Left ventricle myocardium inferior (tissue), 1 donor: Measurements from ENCODE around the gene FTSJ3. TPM values are rescaled to one million over a fixed set of nuclear protein-coding genes. Genes with fewer than 3 reads are reported as not detected.

Experiments used
- DNase-seq: peaks from one replicate; pipeline ENCODE4 v3.0.0-alpha.2; 2020
- H3K27ac ChIP-seq: fragments of 200-600 bp; replicated peaks from 2 replicates; pipeline ENCODE4 v1.8.0; 2021
- H3K27me3 ChIP-seq: fragments of 200-600 bp; 2 replicates; pipeline ENCODE4 v1.8.0; 2021; ENCODE audit warnings: low read depth
- H3K36me3 ChIP-seq: fragments of 200-600 bp; 2 replicates; pipeline ENCODE4 v1.8.0; 2021
- H3K4me1 ChIP-seq: fragments of 200-600 bp; 2 replicates; pipeline ENCODE4 v1.8.0; 2021
- H3K4me3 ChIP-seq: fragments of 200-600 bp; 2 replicates; pipeline ENCODE4 v1.8.0; 2021; ENCODE audit warnings: mild to moderate bottlenecking, moderate library complexity
- H3K9me3 ChIP-seq: fragments of 200-600 bp; replicated peaks from 2 replicates; pipeline ENCODE4 v1.8.0; 2021
- intact Hi-C: fragments of 100-400 bp; cut with micrococcal nuclease; formaldehyde crosslinking; loops from one replicate; pipeline ENCODE4 v1.11.0; 2022
- total RNA-seq: library from RNA; stranded (reverse); fragmentation: NEBNext Ultra II Directional; extraction: Animal tissue kit (Norgen Biotek cat#: 25700); gene quantifications from one replicate; pipeline ENCODE4 v1.2.1, GENCODE V29; 2021
- TF ChIP-seq, protein P1 (sequence below): fragments of 200-600 bp; IDR thresholded peaks from 2 replicates; pipeline ENCODE4 v1.8.0; 2021; ENCODE audit warnings: antibody characterized with exemption, mild to moderate bottlenecking, borderline replicate concordance
- donor health status: DM: no; HTN: yes; CAD: no; lungs with severe emphysema.

FTSJ3 gene
- total RNA-seq, 1 donor from 2014 or later, result 36.7 TPM

DNA sequence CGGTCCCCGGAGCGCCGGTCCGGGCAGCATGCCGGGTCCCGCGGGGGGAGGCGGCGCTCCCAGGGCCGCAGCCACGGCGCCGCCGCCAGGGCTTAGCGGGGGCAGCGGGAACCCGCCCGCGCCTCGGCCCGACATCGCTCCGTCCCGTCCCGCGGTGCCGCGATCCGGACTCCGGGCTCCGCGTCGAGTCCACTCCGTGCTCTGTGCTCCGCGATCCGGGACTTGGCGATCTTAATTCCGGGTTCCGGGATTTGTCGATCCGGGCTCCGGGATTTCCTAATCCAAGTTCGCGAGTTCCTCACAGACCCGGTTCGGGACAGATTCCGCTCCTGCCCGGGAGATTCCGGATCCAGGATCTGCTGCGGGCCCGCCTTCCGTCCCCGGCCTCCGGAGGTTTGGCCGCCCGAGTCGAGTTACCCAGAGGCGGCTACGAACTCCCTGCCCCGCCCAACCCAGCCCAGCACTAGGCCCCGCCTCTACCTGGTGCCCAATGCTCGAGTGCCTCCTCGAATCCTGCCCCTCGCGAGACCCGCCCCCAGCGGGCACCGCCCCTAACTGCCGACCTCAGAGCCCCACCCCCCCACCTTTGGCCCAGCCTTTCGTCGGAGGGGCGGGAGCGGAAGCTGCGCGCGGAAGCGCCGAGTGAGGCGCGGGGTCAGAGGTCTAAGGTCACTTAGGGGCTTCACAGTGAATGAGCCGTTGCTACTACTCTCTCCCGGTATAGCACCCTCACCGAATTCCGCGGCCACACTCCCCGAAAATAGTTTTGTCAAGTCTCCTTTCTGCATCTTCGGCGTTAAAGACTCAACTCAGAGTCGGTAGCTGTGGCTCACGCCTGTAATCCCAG, 15.3 kb upstream of the FTSJ3 start, which contains the start of gene SMARCD2:
TSS of gene SMARCD2 (minus strand) at position 146 of the 847 bp plus-strand sequence. CDS start at position 135, 11 bp downstream.
- H3K4me1 ChIP-seq, result peaks cover 58% of the 10 kb centered on the region
- intact Hi-C loops, result no loop called here
- TF ChIP-seq, protein P1, sequence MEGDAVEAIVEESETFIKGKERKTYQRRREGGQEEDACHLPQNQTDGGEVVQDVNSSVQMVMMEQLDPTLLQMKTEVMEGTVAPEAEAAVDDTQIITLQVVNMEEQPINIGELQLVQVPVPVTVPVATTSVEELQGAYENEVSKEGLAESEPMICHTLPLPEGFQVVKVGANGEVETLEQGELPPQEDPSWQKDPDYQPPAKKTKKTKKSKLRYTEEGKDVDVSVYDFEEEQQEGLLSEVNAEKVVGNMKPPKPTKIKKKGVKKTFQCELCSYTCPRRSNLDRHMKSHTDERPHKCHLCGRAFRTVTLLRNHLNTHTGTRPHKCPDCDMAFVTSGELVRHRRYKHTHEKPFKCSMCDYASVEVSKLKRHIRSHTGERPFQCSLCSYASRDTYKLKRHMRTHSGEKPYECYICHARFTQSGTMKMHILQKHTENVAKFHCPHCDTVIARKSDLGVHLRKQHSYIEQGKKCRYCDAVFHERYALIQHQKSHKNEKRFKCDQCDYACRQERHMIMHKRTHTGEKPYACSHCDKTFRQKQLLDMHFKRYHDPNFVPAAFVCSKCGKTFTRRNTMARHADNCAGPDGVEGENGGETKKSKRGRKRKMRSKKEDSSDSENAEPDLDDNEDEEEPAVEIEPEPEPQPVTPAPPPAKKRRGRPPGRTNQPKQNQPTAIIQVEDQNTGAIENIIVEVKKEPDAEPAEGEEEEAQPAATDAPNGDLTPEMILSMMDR, result no peak
- no peaks in the 10 kb centered on the region for H3K9me3 ChIP-seq
- peak within 1 kb of the TSS; percentile 98 for H3K27ac ChIP-seq
- no peaks in the 10 kb centered on the region for H3K36me3 ChIP-seq
- H3K4me3 ChIP-seq, result peak within 1 kb of the TSS; percentile 97
- DNase-seq, result peak; percentile 99
- no peaks in the 10 kb centered on the region for H3K27me3 ChIP-seq

DNA sequence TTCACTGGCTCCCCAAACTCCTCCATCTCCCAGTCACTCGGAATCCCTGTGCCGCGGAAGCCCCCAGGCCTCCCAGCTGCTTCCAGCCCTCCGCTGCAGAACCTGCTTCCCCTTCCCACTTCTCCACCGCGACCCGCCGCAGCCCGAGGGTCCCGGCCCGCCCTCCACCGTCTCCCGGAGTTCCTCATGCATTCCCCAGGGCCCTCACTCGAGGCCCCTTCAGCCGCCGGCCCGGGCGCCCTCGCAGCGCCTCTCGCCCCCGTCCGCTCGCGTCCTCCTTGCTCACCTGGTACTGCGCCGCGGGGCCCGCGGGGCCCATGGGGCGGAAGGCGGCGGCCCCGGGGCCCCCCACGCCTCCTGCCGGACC, 14.7 kb upstream of the FTSJ3 start:
- DNase-seq, result peak; percentile 42
- Histone ChIP-seq H3K27ac (peak overlapping the region; percentile 98), H3K36me3 (peaks cover 2% of the 10 kb centered on the region), H3K9me3 (no peaks in the 10 kb centered on the region), H3K4me1 (peaks cover 64% of the 10 kb centered on the region), H3K4me3 (peak overlapping the region; percentile 97), H3K27me3 (no peaks in the 10 kb centered on the region)
- intact Hi-C loops, result no loop called here
- TF ChIP-seq, protein P1, result no peak

DNA sequence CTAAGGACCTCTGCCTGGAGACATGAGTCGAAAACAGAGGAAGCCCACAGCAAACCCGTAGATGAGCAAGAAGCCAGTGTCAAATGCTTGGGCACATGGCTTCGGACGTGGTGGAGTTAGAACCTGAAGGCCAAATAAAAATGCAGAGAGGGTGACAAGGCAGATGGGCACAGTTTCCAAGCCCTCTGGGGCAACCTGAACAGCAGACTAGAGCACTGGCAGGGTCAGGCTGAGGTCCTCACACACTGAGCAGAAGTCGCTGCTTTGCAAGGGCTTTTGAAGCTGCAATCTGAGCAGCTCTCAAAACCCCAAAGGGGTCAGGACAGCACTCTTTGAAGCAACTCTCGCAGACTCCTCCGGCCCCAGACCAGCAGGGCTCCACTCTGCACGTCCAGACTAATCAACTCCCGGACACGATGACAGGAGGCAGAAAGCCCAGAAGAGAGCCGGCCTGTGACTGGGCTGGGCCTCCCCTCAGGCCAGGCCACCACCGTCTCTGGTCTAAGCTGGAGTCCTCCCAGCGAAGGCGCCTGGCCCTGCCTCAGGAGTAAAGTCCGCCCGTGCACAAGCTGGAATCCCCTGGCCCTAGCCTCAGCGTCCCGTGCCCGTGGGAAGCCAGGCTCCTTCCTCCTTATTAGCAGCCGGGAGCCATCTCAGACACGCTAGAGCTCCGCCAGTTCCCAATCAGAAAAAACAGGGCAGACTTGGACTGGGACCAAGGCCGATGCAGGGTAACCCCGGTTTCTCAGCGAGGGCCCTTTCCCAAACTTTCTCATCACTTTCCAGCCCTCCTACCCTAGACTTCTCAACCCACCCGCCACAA, 14.1 kb upstream of the FTSJ3 start:
- intact Hi-C loops, result no loop called here
- TF ChIP-seq, protein P1, result no peak
- Histone ChIP-seq H3K4me1 (peaks cover 70% of the 10 kb centered on the region), H3K4me3 (peak overlapping the region; percentile 97), H3K36me3 (peaks cover 8% of the 10 kb centered on the region), H3K9me3 (no peaks in the 10 kb centered on the region), H3K27ac (peak overlapping the region; percentile 98), H3K27me3 (no peaks in the 10 kb centered on the region)
- DNase-seq, result peak; percentile 79

DNA sequence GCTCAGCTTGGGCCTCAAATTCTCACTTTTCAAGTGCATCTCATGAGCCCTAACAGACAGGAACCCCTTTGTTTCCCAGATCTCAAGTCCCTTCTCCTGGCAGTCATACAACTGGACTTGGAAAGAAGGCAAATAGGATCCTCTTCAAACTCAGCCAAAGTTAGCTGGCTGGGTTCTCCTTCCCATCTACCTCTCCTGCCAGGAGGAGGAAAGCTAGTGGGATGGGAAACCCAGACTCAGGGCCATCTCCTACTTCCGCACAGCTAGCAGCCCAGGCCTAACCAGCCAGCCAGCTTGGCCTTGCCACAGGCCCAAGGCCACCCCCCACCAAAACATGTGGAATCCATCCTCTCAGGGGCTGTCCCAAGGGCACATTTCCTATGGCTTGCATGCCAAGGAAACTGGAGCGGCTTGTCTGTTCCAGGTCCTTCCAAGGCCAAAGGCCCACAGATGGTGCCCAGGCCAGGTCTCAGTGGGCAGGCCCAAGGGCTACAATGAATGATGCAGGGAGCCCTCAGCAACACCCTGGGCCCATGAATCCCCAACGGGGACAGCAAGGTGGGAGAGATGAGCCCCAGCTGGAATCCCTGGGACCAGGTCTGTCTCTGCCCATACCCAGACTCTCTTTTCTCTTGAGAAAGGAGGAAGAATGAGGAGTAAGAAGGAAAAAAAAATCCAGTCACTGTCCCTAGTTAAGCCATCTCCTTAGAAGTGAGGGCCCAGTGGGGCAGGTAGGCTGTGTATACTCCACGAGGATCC, 13.3 kb upstream of the FTSJ3 start:
- TF ChIP-seq, protein P1, result no peak
- DNase-seq, result peak; percentile 57
- peak overlapping the region; percentile 97 for H3K4me3 ChIP-seq
- peaks cover 16% of the 10 kb centered on the region for H3K36me3 ChIP-seq
- intact Hi-C loops, result no loop called here
- H3K4me1 ChIP-seq, result peaks cover 71% of the 10 kb centered on the region
- no peaks in the 10 kb centered on the region for H3K27me3 ChIP-seq
- H3K9me3 ChIP-seq, result no peaks in the 10 kb centered on the region
- H3K27ac ChIP-seq, result peak overlapping the region; percentile 98

DNA sequence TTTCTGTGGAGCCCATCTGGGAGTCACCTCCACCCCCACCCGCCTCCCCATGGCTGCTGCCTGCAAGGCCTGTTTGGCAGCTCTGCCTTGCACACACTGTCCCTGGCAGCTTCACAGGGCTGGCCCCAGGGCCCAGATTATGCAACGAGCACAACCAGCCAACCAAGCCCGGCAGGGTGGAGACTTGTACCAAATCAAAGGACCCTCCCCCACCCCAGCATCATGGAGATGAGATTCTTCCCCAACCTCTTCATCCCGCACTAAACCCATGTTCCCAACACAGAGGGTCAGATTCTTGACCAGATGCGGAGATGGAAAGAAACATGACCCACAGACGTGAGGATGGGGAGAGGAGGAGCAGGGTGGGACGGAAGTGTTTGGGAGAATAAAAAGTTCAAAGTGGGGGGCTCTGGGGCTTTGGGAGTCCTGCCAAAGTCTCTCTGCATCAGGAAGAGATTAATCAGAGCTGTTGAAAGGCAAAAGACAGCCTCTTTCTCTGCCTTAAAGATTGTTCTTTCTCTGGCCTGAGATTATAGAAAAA, 11.2 kb upstream of the FTSJ3 start:
- no peaks in the 10 kb centered on the region for H3K9me3 ChIP-seq
- peaks cover 37% of the 10 kb centered on the region for H3K36me3 ChIP-seq
- TF ChIP-seq, protein P1, result no peak
- peaks cover 77% of the 10 kb centered on the region for H3K4me1 ChIP-seq
- no peaks in the 10 kb centered on the region for H3K27me3 ChIP-seq
- H3K4me3 ChIP-seq, result peak overlapping the region; percentile 97
- H3K27ac ChIP-seq, result peak overlapping the region; percentile 98
- DNase-seq, result peak; percentile 93
- intact Hi-C loops, result no loop called here
